Stimulated activated CD4-positive, alpha-beta T cell treated with anti-CD3 and anti-CD28 coated beads, TNF-alpha, amount 100 ng/mL, for 1 hour (primary cell): ENCODE results near the gene OLFML2A.
"Not testable (repeated sequence)": the region's sequence is repeated elsewhere in the genome, so short reads cannot be mapped to it uniquely, and the experiment has no call there.

Experiments
- DNase-seq, 3 donors: peaks; one replicate each; pipeline ENCODE4 v3.0.0-alpha.2; 2020; ENCODE audit warnings: low read depth in 3 of 3, low spot score in 1 of 3

The OLFML2A gene

DNA sequence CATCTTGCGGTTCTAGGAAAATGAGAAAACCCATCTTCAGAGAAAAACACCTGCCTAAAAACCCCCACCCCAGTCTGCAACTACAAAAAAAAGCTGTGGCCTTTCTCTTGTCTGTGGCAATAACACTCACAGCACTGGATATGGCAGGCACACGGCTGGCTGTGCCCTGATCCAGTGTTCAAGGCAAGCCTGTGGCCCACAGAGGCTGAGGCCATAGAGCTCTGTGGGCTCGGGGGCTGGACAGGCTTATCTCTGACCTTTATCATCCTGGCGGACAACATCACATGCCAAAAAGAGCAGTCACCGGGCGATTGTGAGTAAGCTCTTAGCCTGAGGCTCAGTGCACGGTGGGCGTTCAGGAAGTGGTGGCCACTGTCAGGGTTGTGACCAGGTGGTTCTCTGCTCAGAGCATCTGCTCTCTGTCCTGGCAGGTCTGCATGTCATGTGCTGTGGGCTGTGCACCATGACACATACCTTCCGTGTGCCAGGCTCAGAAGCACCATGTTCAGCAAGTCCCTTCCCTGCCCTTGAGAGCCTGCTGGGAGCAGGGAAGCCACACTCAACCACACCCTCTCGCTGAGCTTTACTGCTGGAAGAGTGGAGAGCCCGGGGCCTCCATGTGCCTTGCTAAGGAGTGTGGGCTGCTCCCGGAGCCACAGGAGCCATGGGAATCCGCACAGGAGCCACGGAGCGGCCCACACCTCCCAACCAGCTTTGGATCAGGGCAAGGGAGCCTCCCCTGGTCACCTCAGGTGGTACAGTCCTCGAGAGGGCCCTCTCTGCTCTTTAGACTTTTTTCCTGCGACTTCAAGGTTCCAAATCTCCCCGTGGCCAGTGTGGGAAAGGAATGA is 41.7 kb downstream of the OLFML2A start:
- DNase-seq, result no peak

DNA sequence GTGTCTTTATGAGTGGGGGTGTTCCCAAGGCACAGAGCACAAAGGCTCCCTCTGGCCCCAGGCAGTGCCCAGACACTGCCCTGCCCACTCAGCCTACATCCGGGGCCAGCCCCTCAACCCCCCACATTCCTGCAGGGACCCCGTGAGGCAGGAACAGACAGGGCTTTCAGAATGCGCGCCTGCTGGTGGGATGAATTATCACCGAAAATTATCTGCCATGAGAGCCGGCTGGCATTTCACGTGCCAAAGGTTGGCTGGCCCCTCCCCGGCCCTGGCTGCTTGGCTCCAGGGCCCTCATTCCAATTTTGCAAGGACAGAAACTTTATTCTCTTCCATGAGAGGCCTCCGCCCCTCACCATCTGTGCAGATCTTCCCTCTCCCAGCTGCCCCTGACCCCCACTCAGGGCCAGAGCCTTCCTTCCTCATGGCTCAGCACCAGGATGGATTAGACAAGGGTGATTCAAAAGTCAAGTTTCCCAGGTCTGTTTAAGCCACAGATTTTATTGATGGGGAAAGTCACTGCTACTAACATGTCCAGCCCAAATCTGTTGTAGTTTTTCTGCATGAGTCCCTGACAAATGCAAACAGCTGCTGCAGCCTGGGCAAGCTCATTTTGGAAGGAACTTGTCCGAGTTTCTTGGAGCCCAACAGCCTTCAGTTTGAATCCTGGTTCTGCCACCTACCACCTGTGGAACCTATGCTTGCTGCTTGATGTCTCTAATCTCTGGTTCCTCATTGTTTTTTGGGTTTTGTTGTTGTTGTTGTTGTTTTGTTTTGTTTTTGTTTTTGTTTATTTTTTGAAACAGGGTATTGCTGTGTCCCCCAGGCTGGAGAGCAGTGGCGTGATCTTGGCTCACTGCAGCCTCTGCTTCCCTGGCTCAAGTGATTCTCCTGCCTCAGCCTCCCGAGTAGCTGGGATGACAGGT is 44.0 kb downstream of the OLFML2A start:
- no peak for DNase-seq

DNA sequence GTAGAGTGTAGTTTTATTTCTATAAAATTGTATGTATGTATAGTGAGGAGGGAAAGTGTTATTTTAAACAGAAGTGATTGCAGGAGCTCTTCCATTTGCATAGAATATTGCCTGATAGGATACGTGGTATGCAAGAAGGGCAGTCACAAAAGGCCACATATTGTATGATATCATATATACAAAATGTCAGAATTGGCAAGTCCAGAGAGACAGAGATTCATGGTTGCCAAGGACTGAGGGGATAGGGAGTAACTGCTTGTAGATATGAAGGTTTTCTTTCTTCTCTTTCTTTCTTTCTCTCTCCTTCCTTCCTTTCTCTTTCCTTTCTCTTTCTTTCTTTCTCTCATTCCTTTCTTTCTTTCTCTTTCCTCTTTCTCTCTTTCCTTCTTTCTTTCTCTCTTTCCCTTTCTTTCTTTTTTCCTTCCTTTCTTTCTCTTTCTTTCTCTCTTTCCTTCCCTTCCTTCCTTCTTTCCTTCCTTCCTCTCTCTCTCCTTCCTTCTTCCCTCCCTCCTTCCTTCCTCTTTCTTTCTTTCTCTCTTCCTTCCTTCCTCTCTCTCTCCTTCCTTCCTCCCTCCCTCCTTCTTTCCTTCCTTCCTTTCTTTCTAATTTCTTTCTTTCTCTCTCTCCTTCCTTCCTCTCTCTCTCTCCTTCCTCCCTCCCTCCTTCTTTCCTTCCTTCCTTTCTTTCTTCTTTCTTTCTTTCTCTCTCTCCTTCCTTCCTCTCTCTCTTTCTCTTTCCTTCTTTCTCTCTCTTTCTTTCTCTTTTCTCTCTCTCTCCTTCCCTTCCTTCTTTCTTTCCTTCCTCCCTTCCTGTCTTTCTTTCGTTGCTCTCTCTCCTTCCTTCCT is 51.8 kb downstream of the OLFML2A start:
- no peak for DNase-seq

DNA sequence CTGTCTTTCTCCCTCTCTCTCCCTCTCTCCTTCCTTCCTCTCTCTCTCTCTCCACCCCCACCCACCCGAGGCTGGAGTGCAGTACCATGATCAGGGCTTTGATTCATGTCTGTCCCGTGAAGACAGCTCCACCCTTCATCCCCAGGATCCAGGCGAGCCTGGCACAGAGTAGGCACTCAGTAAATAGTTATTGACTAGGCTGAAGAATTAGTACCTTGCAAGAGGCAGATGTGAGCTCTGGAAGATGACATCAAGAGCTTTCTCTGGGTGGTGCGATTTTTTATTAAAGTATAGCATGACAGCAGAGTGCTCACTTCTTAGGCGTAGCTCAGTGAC is 52.4 kb downstream of the OLFML2A start:
- DNase-seq, result no peak

DNA sequence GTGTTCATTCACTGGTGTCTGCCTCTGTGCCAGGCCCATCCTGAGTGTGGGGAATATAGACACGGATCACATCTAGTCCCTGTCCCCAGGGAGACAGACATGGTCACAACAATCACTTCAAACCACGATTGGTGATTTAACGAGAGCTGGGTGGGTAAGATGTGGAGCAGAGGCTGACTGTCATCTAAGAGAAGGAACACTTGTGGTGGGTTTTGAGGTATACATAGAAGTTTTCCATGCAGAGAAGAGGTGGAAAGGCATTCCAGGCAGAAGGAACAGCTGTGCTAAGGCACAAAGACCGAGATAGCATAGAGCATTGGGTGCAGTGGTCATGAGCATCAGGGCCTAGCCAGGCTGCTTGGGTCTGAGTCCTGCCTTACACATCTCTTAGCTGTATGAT is 53.7 kb downstream of the OLFML2A start:
- no peak for DNase-seq

DNA sequence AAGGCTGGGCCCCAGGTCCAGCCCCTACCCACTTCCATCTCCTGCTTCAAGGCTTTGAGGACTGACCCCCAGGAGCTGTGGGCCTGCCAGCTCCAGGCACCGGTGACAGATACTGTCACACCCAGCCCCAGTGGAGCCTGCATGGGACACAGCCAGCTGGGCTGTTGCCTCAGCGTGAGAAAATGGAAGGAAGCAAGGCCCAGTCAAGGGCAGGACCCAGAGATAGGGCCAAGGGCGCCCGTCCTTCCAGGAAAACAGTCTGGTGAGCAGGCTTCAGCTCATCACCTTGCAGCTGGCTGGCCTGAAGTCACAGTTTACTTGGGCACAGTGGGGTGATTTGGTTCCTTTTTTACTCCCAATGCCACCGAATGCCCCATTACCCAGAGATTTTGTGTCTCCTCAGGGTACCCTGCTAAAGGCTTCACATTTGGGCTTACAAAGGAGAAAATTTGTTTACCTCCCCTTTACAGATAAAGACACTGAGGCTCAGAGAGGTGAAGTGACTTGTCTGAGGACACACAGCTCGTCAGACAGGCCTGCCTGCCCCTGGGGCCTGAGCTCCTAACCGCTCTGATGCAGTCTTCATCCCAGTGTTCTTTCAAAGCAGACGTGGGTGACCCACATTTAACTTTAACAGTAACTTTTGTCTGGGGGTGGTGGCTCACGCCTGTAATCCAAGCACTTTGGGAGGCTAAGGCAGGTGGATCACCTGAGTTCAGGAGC is 54.9 kb downstream of the OLFML2A start:
- DNase-seq, result no peak

DNA sequence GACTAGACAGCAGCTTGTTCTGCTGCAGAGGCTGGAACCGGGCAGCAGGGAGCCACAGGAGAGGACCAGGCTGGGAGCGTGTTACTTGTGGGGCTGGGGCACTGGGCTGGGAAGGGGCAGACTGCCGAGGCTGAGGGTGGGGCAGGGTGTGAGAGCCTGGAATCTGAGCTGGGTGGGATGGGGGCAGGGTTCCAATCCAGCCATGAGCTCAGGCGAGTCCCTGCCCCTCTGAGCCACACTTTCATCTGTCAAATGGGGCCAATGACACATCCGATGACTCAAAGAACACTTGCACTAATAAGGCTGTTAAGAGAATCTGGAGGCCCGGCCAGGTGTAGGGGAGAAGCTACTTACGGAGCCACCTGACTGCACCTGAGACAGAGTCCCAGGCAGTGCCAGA is 57.7 kb downstream of the OLFML2A start:
- DNase-seq, result no peak

DNA sequence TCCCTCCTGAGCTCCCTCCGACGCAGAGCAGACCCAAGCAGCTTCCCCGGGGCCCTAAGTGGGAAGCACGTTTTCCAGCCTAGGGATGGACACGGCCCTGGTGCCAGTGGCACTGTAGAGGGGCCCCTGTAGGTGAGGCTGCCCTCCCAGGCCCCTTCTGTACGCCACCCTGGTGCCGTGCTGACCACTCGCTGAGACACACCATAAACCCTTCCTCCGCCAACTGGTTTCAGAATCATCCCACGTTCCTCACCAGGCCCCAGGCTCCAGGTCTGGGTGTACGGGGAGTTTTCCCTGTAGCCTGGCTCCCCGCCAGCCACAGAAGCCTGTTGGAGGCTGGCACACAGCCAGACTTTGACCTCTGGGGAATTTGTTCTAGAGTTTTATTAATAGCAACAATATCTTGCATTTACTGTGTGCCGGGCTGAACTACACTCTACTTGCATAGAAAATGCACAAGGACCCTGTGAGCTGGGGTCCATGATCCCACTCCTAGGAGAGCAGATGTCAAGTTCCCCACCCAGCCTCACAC is 58.2 kb downstream of the OLFML2A start:
- no peak for DNase-seq

DNA sequence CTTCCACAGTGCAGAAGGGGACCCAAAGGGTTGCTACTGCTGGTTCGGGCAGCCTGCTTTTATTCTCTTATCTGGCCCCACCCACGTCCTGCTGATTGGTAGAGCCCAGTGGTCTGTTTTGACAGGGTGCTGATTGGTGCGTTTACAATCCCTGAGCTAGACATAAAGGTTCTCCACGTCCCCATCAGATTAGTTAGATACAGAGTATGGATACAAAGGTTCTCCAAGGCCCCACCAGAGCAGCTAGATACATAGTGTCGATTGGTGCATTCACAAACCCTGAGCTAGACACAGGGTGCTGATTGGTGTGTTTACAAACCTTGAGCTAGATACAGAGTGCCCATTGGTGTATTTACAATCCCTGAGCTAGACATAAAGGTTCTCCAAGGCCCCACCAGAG is 61.2 kb downstream of the OLFML2A start:
- not testable (repeated sequence) for DNase-seq

DNA sequence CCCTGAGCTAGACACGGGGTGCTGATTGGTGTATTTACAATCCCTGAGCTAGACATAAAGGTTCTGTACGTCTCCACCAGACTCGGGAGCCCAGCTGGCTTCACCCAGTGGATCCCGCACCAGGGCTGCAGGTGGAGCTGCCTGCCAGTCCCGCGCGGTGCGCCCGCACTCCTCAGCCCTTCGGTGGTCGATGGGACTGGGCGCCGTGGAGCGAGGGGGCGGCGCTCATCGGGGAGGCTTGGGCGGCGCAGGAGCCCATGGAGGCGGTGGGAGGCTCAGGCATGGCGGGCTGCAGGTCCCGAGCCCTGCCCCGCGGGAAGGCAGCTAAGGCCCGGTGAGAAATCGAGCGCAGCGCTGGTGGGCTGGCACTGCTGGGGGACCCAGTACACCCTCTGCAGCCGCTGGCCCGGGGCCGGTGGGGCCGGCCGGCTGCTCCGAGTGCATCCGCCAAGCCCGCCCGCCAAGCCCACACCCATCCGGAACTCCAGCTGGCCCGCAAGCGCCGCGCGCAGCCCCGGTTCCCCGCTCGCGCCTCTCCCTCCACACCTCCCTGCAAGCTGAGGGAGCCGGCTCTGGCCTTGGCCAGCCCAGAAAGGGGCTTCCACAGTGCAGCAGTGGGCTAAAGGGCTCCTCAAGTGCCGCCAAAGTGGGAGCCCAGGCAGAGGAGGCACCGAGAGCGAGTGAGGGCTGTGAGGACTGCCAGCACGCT is 61.8 kb downstream of the OLFML2A start:
- DNase-seq, result not testable (repeated sequence)

DNA sequence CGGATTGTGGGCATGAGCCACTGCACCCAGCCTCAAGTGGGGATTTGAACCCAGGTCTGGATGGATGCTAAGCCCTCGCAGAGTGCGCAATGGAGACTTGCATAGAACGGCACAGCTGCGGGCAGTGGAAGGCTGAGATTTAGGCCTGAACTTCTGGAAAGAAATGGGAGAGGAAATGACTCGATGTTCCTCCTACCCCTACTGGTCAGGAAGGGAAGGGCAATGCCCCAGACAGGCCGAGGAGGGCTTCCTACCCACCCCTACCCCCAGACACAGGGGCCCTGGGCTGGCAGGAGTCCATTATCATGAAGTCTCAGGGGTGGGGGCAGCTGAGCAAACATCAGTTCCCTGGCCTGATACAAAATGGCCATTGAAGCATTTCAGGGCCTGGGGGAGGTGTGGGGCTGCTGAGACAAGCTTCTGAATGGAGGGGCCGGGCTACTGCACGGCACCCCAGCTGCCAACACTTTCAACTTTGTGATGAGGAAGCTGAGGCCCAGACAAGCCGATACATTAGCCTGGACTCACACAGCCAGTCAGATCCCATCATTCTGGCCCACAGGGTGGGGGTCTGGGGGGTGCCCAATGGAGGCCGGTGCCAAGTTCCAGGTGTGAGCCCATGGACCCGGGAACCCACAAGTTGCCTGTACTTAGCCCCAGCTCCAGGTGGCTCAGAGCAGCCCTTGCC is 62.8 kb downstream of the OLFML2A start:
- no peak for DNase-seq

DNA sequence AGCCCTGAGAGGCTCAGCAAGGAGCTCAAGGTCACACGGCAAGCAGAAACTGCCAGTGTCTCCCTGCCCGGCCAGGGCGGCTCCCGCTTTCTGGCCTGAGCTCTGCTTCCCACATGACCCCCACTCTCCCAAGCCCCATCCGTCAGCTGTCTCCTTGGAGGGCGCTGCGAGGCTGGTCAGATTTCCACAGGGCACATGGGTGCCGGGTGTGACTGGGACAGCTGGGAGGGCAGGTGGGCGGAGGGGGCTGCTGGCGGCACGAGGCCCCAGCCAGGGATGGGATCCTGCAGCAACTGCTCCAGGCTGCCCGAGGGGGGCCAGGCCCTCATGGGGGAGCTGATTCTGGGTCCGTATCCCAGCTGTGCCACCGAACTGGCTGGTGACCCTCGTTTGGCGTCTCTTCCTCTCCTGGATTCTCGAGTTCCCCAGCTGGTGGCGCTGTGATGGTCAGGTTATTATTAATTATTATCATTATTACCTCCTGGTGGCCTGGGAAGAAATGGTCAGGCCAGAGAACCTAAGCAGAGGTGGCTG is 63.4 kb downstream of the OLFML2A start:
- no peak for DNase-seq

DNA sequence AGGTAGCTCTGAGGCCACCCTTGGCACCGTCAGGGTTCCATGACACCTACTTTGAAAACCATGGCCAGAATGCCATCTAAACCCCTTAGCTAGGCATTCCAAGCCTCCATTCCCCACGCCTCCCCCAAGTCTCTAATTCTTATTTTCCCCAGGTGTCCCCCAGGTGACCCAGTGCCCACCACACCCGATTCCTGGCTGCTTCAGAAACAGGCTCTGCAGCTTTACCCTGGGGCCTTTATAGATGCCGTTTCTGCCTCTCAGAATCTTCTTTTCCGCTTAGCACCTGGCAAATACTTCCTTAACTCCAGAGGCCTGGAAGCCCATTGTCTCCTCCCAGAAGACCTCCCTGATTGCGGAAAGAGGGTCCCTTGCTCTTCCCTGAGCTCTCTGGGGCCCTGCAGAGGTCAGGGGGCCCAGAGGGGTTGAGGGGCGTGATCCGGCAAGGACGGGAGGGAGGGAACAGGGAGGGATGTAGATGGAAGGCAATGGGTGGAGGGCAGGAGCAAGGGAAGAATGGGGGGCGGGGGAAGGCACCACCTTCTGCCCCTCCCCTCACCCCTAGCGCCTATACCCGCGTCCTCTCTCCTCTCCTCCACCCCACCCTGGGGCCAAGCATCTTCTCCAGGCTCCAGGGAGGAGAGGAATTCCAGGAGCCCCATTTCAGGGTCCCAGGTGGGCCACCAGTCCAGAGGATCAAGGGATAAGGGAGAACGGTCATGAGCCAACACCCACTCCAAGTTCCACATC is 64.3 kb downstream of the OLFML2A start:
- no peak for DNase-seq

DNA sequence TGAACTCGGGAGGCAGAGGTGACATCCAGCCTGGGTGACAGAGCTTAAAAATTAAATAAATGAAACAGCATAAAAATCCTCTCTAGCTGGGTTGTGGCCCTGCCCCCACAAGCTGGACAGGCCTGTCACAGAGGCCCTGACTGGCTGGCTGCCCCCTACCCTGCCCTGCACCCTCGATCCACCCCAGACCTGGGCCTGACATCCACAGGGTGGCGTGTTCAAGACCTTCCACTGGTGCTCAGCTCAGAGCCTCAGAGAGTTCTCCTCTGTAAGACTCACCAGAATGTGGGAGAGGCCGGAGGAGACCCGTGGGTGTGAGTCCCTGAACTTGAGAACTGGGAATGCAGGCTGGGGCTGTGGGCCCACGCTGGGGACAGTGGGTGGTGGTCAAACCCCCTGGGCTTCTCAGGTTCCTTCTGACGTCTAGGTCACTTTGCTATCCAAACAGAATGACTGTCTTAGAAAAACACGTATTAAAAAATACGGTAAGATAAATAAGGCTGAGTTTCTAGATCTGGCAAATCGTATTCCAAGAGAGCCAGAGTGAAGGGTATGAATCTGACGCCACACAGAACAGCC is 66.6 kb downstream of the OLFML2A start:
- no peak for DNase-seq

DNA sequence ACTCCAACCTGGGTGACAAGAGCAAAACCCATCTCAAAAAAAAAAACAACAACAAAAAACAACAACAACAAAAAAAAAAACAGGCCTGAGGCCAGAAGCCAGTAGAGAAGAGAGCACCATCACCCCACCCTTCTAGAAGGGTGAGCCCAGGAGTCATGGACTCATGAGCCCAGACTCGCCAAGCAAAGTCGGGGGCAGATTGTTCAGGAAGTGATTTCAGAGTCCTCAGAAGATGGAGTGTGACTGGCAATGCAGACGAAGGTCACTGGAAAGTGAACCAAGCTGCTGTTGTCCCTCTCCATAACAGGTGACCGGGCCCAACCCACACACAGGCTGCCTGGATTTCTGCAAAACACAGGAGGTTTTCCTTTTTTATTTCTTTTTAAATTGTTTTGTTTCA is 67.4 kb downstream of the OLFML2A start:
- DNase-seq, result no peak

DNA sequence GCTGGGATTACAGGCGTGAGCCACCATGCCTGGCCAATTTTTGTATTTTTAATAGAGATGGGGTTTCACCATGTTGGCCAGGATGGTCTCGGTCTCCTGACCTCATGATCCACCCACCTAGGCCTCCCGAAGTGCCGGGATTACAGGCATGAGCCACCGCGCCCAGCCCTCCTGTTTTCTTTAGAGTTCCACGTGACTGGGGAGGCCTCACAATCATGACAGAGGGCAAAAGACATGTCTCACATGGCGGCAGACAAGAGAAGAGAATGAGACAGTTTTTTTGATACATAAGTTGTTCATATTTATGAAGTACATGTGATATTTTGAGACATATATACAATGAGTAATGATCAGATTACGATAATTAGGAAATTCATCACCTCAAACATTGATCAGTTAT is 69.5 kb downstream of the OLFML2A start:
- not testable (repeated sequence) for DNase-seq

DNA sequence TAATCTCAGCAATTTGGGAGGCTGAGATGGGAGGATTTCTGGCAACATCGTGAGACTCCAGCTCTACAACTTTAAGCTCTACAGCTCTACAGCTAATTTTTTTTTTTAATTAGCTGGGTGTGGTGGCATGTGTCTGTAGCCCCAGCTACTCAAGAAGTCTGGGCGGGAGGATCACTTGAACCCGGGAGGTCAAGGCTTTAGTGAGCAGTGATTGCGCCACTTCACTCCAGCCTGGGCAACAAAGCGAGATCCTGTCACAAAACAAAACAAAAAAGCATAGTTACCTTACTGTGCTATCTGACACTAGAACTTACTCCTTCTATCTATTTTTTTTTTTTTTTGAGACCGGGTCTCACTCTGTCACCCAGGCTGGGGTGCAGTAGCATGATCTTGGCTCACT is 70.0 kb downstream of the OLFML2A start:
- DNase-seq, result no peak

DNA sequence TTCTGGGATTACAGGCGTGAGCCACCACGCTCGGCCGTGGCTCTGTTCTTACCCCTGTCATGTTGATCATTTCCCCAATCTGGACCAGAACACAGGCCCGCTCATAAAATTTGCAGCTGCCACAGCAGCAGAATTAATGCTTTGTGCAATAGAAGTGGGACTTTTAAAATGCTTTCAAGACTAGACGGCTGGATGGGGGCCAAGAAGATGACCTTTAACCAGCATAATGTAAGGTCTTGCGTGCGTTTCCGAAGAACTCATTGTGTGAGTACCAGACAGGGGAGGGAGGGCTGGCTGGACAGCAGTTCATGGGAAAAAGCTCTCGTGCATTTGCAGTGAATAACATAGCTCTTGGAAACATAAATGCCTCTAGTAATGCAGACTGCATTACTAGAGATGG is 72.9 kb downstream of the OLFML2A start:
- DNase-seq, result no peak
